IMR-90 (cell line): Measurements from ENCODE around the gene CELA2B. TPM values are rescaled to one million over a fixed set of nuclear protein-coding genes. Genes with fewer than 3 reads are reported as not detected.

ENCODE experiments used
- ATAC-seq: fragments of 200-7000 bp; cut with Tn5 transposase; 2 replicates; pipeline ENCODE4 v1.9.1; 2020; ENCODE audit warnings: low read depth, mild to moderate bottlenecking, moderate library complexity
- BruUV-seq: library from RNA; stranded (reverse); fragments of 400-500 nt; replicated peaks from 2 replicates; lab custom pipeline; 2021; lab: Mats Ljungman, UMichigan
- CTCF ChIA-PET: fragments of 300-600 bp; formaldehyde crosslinking; extraction: SDS; loops from one replicate; lab custom pipeline; 2021; ENCODE audit warnings: antibody characterized with exemption; lab: Yijun Ruan, JAX
- POLR2A ChIA-PET: fragments of 300-600 bp; sonication (Branson Sonifier 250); formaldehyde crosslinking; loops from one replicate; lab custom pipeline; 2022; ENCODE audit warnings: antibody characterized with exemption; ENCODE audit not compliant: unreplicated experiment; lab: Charles Lee
- DNase-seq: peaks from one replicate; pipeline ENCODE4 v3.0.0; 2013
- H2AFZ ChIP-seq: replicated peaks from 2 replicates; pipeline ENCODE3; 2013; ENCODE audit warnings: low read length, mild to moderate bottlenecking; ENCODE audit not compliant: poor library complexity
- H2AK5ac ChIP-seq: 2 replicates; pipeline ENCODE4 v1.6.1; 2013; ENCODE audit warnings: low read depth, low read length, inconsistent platforms
- H2AK9ac ChIP-seq: replicated peaks from 2 replicates; pipeline ENCODE3; 2013; ENCODE audit warnings: mild to moderate bottlenecking, low read depth, low read length, moderate library complexity; ENCODE audit not compliant: poor library complexity
- H2BK120ac ChIP-seq: 2 replicates; pipeline ENCODE4 v1.6.1; 2013; ENCODE audit warnings: low read depth, low read length, inconsistent platforms
- H2BK15ac ChIP-seq: 3 replicates; pipeline ENCODE4 v1.6.1; 2013; ENCODE audit warnings: low read depth, low read length, inconsistent platforms
- H2BK20ac ChIP-seq: 2 replicates; pipeline ENCODE4 v1.6.1; 2013; ENCODE audit warnings: low read depth, mild to moderate bottlenecking, inconsistent platforms, low read length, moderate library complexity
- H2BK5ac ChIP-seq: 2 replicates; pipeline ENCODE4 v1.6.1; 2013; ENCODE audit warnings: mild to moderate bottlenecking, low read depth, low read length, inconsistent platforms; ENCODE audit not compliant: poor library complexity, severe bottlenecking
- H3K14ac ChIP-seq: replicated peaks from 2 replicates; pipeline ENCODE4 v1.6.1; 2013; ENCODE audit warnings: low read depth, low read length, inconsistent platforms
- H3K18ac ChIP-seq: 2 replicates; pipeline ENCODE4 v1.6.1; 2013; ENCODE audit warnings: low read depth, low read length, control low read depth
- H3K23ac ChIP-seq: 2 replicates; pipeline ENCODE4 v1.6.1; 2013; ENCODE audit warnings: low read depth, low read length, inconsistent platforms
- H3K27ac ChIP-seq: 2 replicates; pipeline ENCODE4 v1.5.1; 2013; ENCODE audit warnings: mild to moderate bottlenecking, control low read depth, low read length; ENCODE audit not compliant: insufficient read depth
- H3K27me3 ChIP-seq: 2 replicates; pipeline ENCODE4 v1.6.1; 2013; ENCODE audit warnings: low read length; ENCODE audit not compliant: control insufficient read depth, insufficient read depth
- H3K36me3 ChIP-seq: 2 replicates; pipeline ENCODE4 v1.6.1; 2013; ENCODE audit warnings: low read length, mixed read lengths; ENCODE audit not compliant: control insufficient read depth, insufficient read depth
- H3K4ac ChIP-seq: 2 replicates; pipeline ENCODE4 v1.6.1; 2013; ENCODE audit warnings: low read depth, low read length, inconsistent platforms
- H3K4me1 ChIP-seq: 2 replicates; pipeline ENCODE4 v1.6.1; 2013; ENCODE audit warnings: low read length, mixed read lengths; ENCODE audit not compliant: control insufficient read depth, insufficient read depth
- H3K4me2 ChIP-seq: 2 replicates; pipeline ENCODE4 v1.6.1; 2013; ENCODE audit warnings: low read depth, mild to moderate bottlenecking, control low read depth, low read length, moderate library complexity
- H3K4me3 ChIP-seq: 2 replicates; pipeline ENCODE4 v1.5.1; 2013; ENCODE audit warnings: low read depth, mild to moderate bottlenecking, control low read depth, low read length, moderate library complexity; ENCODE audit not compliant: insufficient read depth
- H3K56ac ChIP-seq: 2 replicates; pipeline ENCODE4 v1.6.1; 2013; ENCODE audit warnings: low read length, inconsistent platforms; ENCODE audit not compliant: insufficient read depth; ENCODE audit errors: extremely low read depth
- H3K79me1 ChIP-seq, 2 experiments: 2 replicates each; pipeline ENCODE4 v1.6.1; 2013; ENCODE audit warnings: low read length in 2 of 2, inconsistent platforms in 1 of 2, low read depth in 1 of 2
- H3K9ac ChIP-seq: 2 replicates; pipeline ENCODE4 v1.6.1; 2013; ENCODE audit warnings: low read depth, low read length, control low read depth
- H3K9me1 ChIP-seq: 2 replicates; pipeline ENCODE4 v1.6.1; 2013; ENCODE audit warnings: low read length, inconsistent platforms; ENCODE audit not compliant: insufficient read depth
- H3K9me3 ChIP-seq: 2 replicates; pipeline ENCODE4 v1.6.1; 2013; ENCODE audit warnings: low read length; ENCODE audit not compliant: control insufficient read depth, insufficient read depth
- H4K20me1 ChIP-seq: 2 replicates; pipeline ENCODE4 v1.6.1; 2013; ENCODE audit warnings: low read length, inconsistent platforms; ENCODE audit not compliant: insufficient read depth
- H4K5ac ChIP-seq: 2 replicates; pipeline ENCODE4 v1.6.1; 2013; ENCODE audit warnings: mild to moderate bottlenecking, low read depth, low read length, control low read depth
- H4K8ac ChIP-seq, 2 experiments: 2 replicates each; pipeline ENCODE4 v1.6.1; 2013; ENCODE audit warnings: low read depth in 2 of 2, low read length in 2 of 2, control low read depth in 1 of 2, inconsistent platforms in 1 of 2
- H4K91ac ChIP-seq: 2 replicates; pipeline ENCODE4 v1.6.1; 2013; ENCODE audit warnings: low read depth, low read length, inconsistent platforms; ENCODE audit not compliant: insufficient read depth
- BHLHE40 ChIP-seq: fragments of 150-350 bp; IDR thresholded peaks from 2 replicates; pipeline ENCODE4 v1.6.1; 2016; ENCODE audit warnings: mild to moderate bottlenecking, low read depth, low read length
- CEBPB ChIP-seq: IDR thresholded peaks from 2 replicates; pipeline ENCODE4 v1.6.1; 2012; ENCODE audit warnings: low read depth, low read length, improper control_type of control experiment
- CHD1 ChIP-seq: IDR thresholded peaks from 2 replicates; pipeline ENCODE4 v1.6.1; 2012; ENCODE audit warnings: low read depth, low read length, improper control_type of control experiment
- CTCF ChIP-seq: conservative IDR thresholded peaks from 2 replicates; pipeline ENCODE4 v1.5.1; 2012; ENCODE audit warnings: mild to moderate bottlenecking, low read depth, low read length, improper control_type of control experiment
- ELK1 ChIP-seq: fragments of 150-350 bp; IDR thresholded peaks from 2 replicates; pipeline ENCODE4 v1.6.1; 2016; ENCODE audit warnings: low read depth, mild to moderate bottlenecking, low read length, moderate library complexity, borderline replicate concordance
- FOS ChIP-seq: fragments of 150-350 bp; IDR thresholded peaks from 2 replicates; pipeline ENCODE4 v1.6.1; 2016; ENCODE audit warnings: low read depth, low read length
- MAFK ChIP-seq: IDR thresholded peaks from 2 replicates; pipeline ENCODE4 v1.6.1; 2012; ENCODE audit warnings: low read depth, low read length, improper control_type of control experiment
- MAZ ChIP-seq: IDR thresholded peaks from 2 replicates; pipeline ENCODE4 v1.6.1; 2012; ENCODE audit warnings: low read depth, mild to moderate bottlenecking, low read length, improper control_type of control experiment, moderate library complexity, borderline replicate concordance
- MXI1 ChIP-seq: IDR thresholded peaks from 2 replicates; pipeline ENCODE4 v1.6.1; 2012; ENCODE audit warnings: low read depth, mild to moderate bottlenecking, low read length, moderate library complexity, borderline replicate concordance
- POLR2A ChIP-seq: IDR thresholded peaks from 2 replicates; pipeline ENCODE4 v1.6.1; 2012; ENCODE audit warnings: mild to moderate bottlenecking, low read depth, low read length
- RAD21 ChIP-seq: IDR thresholded peaks from 2 replicates; pipeline ENCODE4 v1.6.1; 2012; ENCODE audit warnings: low read length, improper control_type of control experiment
- RCOR1 ChIP-seq: IDR thresholded peaks from 2 replicates; pipeline ENCODE4 v1.6.1; 2012; ENCODE audit warnings: mild to moderate bottlenecking, low read length, improper control_type of control experiment; ENCODE audit not compliant: insufficient replicate concordance
- RFX5 ChIP-seq: IDR thresholded peaks from 2 replicates; pipeline ENCODE4 v1.8.0; 2012; ENCODE audit warnings: low read depth, mild to moderate bottlenecking, low read length, moderate library complexity
- SMC3 ChIP-seq: fragments of 150-350 bp; IDR thresholded peaks from 2 replicates; pipeline ENCODE4 v1.6.1; 2016; ENCODE audit warnings: low read depth, mild to moderate bottlenecking, antibody characterized with exemption, low read length, moderate library complexity
- WGBS, 2 experiments: methylation state at CpG; one replicate each; pipeline versions ENCODE4 v1.1.5 to v1.1.7; 2013; ENCODE audit warnings: missing lambda C conversion rate in 2 of 2; ENCODE audit not compliant: insufficient read length in 1 of 2; ENCODE audit errors: extremely low coverage in 2 of 2; 5-methylcytosine and 5-hydroxymethylcytosine counted together
- dilution Hi-C: fragments of 300-500 bp; cut with HindIII; formaldehyde crosslinking; loops from one replicate; pipeline ENCODE4 v1.14.3; 2018; ENCODE audit warnings: low sequenced_read_pairs; ENCODE audit not compliant: unreplicated experiment
- in situ Hi-C: fragments of 300-500 bp; cut with MboI; formaldehyde crosslinking; loops from 3 replicates; pipeline ENCODE4 v1.14.3; 2019; ENCODE audit warnings: low sequenced_read_pairs, inconsistent platforms, mixed read lengths
- intact Hi-C: fragments of 100-400 bp; cut with micrococcal nuclease; formaldehyde crosslinking; loops from 2 replicates; pipeline ENCODE4 v1.10.0; 2022
- polyA plus RNA-seq, 3 experiments: library from polyadenylated mRNA; depleted of rRNA; stranded (reverse); fragments of >200 nt; gene quantifications; 2 replicates each; pipeline ENCODE4 v1.2.3, GENCODE V29; 2012; ENCODE audit warnings: low replicate concordance in 1 of 3
- total RNA-seq: library from RNA; depleted of rRNA; stranded (reverse); fragments of >200 nt; gene quantifications from 2 replicates; pipeline ENCODE4 v1.2.3, GENCODE V29; 2012
- TF ChIP-seq, protein P1 (sequence below): fragments of 150-350 bp; IDR thresholded peaks from 2 replicates; pipeline ENCODE4 v1.6.1; 2017; ENCODE audit warnings: mild to moderate bottlenecking, antibody characterized with exemption, low read length, low read depth

Gene CELA2B
- total and polyA plus RNA-seq, 2 of the 4 experiments (the other 2 are of a cell fraction) = not detected

- BruUV-seq = no TSS peak
- peak overlapping the region; percentile 44 for H2AFZ ChIP-seq
- H3K27me3 ChIP-seq = no peaks in the 10 kb centered on the region
- in situ Hi-C loops = no loop called here
- H2BK5ac ChIP-seq = peak overlapping the region; percentile 23
- H3K79me1 ChIP-seq = no peaks in the 10 kb centered on the region; a peak in 1 of 4 replicates
- no peak overlapping the region for H2AK9ac ChIP-seq
- H2AK5ac ChIP-seq = peak overlapping the region; percentile 48
- ATAC-seq (no peak), DNase-seq (no peak)
- peaks cover 9% of the 10 kb centered on the region for H3K9me1 ChIP-seq
- no peak overlapping the region for H4K5ac ChIP-seq
- no peak overlapping the region for H2BK120ac ChIP-seq
- ChIA-PET POLR2A (no interaction called here), CTCF (no interaction called here)
- H4K91ac ChIP-seq = no peak overlapping the region
- H3K4me2 ChIP-seq = no peak overlapping the region
- intact Hi-C loops = no loop called here
- H4K8ac ChIP-seq = no peak overlapping the region
- H3K27ac ChIP-seq = no peak overlapping the region
- H2BK20ac ChIP-seq = no peak overlapping the region
- H4K20me1 ChIP-seq = peaks cover 7% of the 10 kb centered on the region; the same call in 1 of the 2 replicates
- WGBS, 2 experiments = 94% methylated on average over 12 of the region's 17 CpGs; no CpG with 5 or more reads in 1 of the 2 experiments
- H3K4me1 ChIP-seq = peaks cover 13% of the 10 kb centered on the region
- no peaks in the 10 kb centered on the region for H3K36me3 ChIP-seq
- H3K18ac ChIP-seq = no peak overlapping the region
- H3K14ac ChIP-seq = no peak overlapping the region
- H2BK15ac ChIP-seq = no peak overlapping the region
- H3K9me3 ChIP-seq = no peaks in the 10 kb centered on the region
- no peak overlapping the region for H3K4me3 ChIP-seq
- dilution Hi-C loops = no loop called here
- no peak overlapping the region for H3K23ac ChIP-seq
- H3K4ac ChIP-seq = no peak overlapping the region
- H3K9ac ChIP-seq = no peak overlapping the region
- no peak overlapping the region for H3K56ac ChIP-seq
- TF ChIP-seq SMC3 (no peak), ELK1 (no peak), RFX5 (no peak), RCOR1 (no peak), MAFK (no peak), BHLHE40 (no peak), MXI1 (no peak), CTCF (no peak), CHD1 (no peak), POLR2A (no peak), FOS (no peak), RAD21 (no peak), MAZ (no peak), CEBPB (no peak)
- TF ChIP-seq, protein P1, sequence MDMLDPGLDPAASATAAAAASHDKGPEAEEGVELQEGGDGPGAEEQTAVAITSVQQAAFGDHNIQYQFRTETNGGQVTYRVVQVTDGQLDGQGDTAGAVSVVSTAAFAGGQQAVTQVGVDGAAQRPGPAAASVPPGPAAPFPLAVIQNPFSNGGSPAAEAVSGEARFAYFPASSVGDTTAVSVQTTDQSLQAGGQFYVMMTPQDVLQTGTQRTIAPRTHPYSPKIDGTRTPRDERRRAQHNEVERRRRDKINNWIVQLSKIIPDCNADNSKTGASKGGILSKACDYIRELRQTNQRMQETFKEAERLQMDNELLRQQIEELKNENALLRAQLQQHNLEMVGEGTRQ = no peak
Measured at GRCh38 chr1:15435239-15436077, 40.4 kb upstream of the CELA2B start.
